GM18858 (cell line): ENCODE results near the gene KRT35.
"Not testable (repeated sequence)": the region's sequence is repeated elsewhere in the genome, so short reads cannot be mapped to it uniquely, and the experiment has no call there.

Source experiments
- ATAC-seq: cut with Tn5 transposase; IDR thresholded peaks from one replicate; pipeline ENCODE4 v1.9.1; 2021; ENCODE audit not compliant: unreplicated experiment

KRT35 gene

GRCh38 chr17:41462705-41463104 lies 18.2 kb downstream of the KRT35 start:
- ATAC-seq: no peak

DNA sequence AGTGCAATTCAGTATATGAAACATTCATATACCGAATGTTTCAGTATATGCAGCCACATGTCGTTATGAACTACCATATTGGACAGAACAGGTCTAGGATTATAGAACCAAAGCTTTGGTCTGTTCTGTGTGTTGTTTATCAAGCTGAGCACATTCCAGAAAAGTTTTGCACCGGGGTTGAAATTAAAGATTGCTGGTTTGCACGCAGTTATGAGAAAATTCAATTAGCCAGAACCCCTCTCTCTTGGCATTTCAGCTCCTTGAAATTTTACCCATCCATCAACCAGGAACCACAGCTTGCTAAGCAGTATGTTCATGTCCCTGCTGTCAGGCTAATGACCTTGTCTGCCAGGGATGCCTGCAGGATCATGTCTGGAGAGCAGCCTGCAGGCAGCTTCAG lies 23.3 kb downstream of the KRT35 start:
- ATAC-seq: no peak

- no peak for ATAC-seq
These were observed 24.7 kb downstream of the KRT35 start for GRCh38 chr17:41456204-41456603.

GRCh38 chr17:41455236-41455635 lies 25.7 kb downstream of the KRT35 start:
- ATAC-seq: no peak

DNA sequence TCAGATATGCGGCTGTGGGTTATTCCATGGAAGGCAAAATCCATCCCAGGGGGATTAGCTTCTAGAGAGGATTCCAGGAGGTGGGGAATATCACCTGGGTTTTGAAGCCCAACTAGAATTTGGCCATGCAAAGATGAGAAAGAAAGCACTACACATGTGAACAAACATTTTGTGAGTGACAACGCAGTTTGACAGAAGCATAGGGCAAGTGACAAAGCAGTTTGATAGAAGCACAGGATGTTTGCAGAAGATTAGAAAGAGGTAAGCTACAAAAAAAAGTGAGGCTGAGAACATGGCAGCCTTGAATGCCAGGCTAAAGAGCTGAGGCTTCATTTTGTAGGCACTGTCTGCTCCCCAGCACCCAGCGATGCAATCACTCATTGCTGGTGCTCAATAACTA lies 27.9 kb downstream of the KRT35 start:
- no peak for ATAC-seq

GRCh38 chr17:41452281-41452680 lies 28.7 kb downstream of the KRT35 start:
- ATAC-seq: no peak

DNA sequence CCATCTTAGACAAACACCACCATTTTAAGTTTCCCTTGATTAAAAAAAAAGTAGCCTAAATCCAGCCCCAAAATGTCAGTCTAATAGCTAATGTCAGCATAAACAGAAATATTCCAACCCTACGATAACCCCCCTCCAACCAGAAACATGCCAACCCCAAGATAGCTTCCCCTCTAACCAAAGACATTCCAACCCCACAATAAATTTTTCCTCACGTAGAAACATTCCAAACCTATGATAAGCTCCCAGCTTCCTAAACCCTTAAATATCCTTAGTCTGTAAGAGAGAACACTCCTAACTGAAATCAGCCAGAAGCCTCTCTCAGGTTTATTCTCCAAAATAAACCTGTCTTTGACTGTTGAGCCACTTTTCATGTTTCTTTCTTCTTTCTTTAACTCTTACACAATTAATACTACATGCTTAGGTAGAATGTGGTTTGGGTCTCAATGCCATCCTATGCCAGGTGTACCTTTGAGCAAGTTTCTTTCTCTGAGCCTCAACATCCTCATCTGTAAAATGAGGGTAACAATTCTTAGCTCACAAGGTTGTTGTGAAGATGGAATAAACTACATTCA lies 29.7 kb downstream of the KRT35 start:
- no peak for ATAC-seq

GRCh38 chr17:41449008-41449407 lies 31.9 kb downstream of the KRT35 start:
- no peak for ATAC-seq

GRCh38 chr17:41448506-41448905 lies 32.4 kb downstream of the KRT35 start:
- no peak for ATAC-seq

GRCh38 chr17:41446806-41447205 lies 34.1 kb downstream of the KRT35 start:
- no peak for ATAC-seq

- no peak for ATAC-seq
These were observed 36.3 kb downstream of the KRT35 start for GRCh38 chr17:41444640-41445039.

GRCh38 chr17:41444186-41444585 lies 36.8 kb downstream of the KRT35 start:
- ATAC-seq: no peak

- ATAC-seq: no peak
These were observed 38.2 kb downstream of the KRT35 start for GRCh38 chr17:41442739-41443138.

DNA sequence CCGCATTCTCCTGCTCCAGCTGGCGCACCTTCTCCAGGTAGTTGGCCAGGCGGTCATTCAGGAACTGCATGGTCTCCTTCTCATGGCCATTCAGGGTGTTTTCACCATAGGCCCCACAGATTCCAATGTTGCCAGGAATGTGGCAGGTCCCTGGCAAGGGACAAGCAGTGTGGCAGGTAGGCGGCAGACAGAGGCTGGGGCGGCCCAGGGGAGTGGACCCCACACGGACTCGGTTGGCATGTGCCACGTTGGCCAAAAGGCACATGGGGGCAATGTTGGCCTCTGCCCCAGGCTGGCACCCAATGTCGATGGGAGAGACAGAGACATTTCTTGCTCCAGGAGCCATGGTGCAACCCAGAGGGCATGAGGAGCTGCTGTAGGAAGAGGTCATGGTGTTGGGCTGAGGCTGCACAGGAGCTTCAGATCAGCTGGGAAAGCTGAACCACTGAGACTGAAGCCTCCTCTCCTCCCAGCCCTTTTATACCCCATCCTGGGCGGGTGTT lies 40.4 kb downstream of the KRT35 start, which contains the start of gene KRT38:
KRT38 (minus strand) TSS at position 453 of the 503 bp plus-strand sequence; CDS start at position 391, 62 bp downstream.
- ATAC-seq: no peak

DNA sequence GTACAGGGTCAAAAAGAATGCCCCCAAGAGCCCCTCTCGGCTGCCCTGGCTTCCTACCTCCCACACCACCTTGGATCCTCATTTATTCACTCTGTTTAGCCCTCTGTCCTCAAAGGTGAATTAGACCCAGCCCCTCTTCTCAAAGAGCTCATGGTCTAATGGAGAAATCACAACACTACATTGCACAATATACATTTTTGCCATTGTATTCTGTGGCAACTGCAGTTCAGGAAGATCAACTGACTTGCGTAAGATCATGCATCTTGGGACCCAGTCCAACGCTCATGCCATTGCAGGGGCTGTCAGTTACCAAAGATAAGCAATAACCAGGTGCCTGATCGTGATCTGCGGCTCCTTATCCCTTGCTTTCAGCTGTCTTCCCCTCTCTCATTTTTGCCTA lies 41.6 kb downstream of the KRT35 start:
- no peak for ATAC-seq

DNA sequence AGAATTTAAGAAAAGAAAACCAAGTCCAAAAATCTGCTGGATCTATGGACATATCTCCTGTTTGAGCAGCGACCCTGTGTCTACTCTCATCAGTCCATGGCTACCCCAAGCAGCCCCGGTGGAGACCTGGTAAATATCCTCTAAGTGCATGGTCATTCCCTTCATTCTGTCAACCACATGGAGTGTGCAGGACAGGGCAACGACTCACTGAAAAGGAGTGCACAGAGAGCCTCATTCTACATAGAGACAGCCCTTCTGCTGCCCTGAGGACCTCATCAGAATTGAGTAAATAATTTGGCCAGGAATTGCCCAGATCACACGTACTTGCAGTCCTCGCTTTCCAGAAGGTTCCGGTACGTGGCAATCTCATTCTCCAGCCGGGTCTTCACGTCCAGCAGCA lies 43.2 kb downstream of the KRT35 start:
- no peak for ATAC-seq

DNA sequence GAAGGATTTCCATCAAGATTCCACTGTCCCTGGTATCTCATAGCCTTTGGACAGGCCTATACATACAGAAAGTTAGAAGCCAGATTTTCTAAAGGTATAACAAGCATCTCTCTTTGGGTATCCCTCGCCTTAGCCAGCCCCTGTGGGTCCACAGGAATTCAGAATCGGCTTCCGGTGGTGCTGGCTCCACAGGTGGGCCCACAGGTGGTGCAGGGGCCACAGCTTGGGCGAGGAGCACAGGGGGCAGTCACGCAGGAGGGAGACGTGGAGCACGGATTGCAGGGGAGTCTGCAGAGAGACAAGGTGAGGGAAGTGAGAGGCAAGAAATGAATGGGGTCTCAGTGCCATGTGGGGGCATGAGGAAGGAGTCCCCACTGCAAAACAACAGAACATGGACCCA lies 43.7 kb downstream of the KRT35 start:
- no peak for ATAC-seq

GRCh38 chr17:41434415-41434814 lies 46.5 kb downstream of the KRT35 start:
- no peak for ATAC-seq

GRCh38 chr17:41434005-41434404 lies 46.9 kb downstream of the KRT35 start:
- no peak for ATAC-seq

DNA sequence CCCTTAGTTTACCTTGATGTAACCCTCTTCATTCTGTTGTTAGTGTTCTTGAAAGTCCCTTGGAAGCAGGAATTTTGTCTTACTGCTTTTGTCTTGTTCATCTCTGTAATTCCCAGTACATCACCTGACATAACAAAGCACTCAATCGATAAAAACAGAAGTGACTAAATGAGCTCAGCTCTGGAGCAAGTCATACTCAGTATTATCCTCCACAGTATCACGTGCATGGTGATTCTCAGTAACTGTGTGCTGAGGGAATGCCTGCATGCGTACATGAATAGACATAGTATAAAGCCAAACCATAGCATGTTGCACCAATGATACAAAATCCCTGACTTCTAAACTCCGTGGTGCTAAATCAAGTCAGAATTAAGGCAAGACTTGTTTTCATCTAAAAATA lies 47.4 kb downstream of the KRT35 start:
- no peak for ATAC-seq

- not testable (repeated sequence) for ATAC-seq
These were observed 50.6 kb downstream of the KRT35 start for GRCh38 chr17:41430376-41430775.

GRCh38 chr17:41429667-41430066 lies 51.3 kb downstream of the KRT35 start:
- ATAC-seq: no peak

DNA sequence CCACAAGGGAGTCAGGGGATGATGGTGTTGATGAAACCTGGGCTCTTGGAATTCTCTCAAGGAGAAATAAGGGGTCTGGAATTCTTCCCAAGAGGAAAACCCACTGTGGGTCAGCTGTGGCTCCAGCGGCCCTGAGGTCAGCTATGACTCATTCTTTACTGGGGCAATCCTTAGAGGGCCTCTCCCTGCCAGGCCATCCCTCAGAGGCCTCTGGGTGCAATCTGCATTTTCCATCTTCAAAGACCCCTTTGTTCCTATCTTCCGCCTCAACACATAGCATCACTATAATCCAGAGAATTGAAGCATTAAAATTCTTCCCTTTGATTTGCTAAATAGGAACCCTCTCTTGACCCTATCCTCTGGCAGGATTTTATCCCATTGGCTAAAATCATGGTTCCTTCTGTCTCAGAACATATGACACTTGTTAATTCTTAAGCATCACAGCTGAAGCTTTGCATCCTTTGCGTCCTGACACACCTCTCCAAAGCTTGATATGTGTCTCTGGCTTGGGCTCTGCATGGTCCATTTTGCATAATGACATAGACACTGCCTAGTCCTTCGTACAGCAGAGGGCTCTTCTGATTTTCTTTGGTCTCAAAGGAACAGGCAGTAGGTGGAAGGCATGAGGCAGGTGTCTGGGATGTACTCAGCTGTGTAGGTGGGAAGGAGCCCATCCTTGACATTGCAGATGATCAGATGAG lies 52.2 kb downstream of the KRT35 start:
- no peak for ATAC-seq
